Panc1 (cell line): ENCODE results near the gene PTGES. TPM values are rescaled to one million over a fixed set of nuclear protein-coding genes. Genes with fewer than 3 reads are reported as not detected.

Experiments
- ATAC-seq: fragments of 200-7000 bp; cut with Tn5 transposase; 2 replicates; pipeline ENCODE4 v1.9.1; 2020; ENCODE audit warnings: mild to moderate bottlenecking, moderate library complexity
- BruUV-seq: library from RNA; stranded (reverse); fragments of 400-500 nt; replicated peaks from 2 replicates; lab custom pipeline; 2021; lab: Mats Ljungman, UMichigan
- CTCF ChIA-PET: fragments of 300-600 bp; sonication (Branson Sonifier 250); formaldehyde crosslinking; loops from one replicate; lab custom pipeline; 2022; ENCODE audit warnings: antibody characterized with exemption; lab: Charles Lee
- POLR2A ChIA-PET: fragments of 300-600 bp; sonication (Branson Sonifier 250); formaldehyde crosslinking; loops from one replicate; lab custom pipeline; 2022; ENCODE audit warnings: antibody characterized with exemption; lab: Charles Lee
- DNase-seq: peaks from one replicate; pipeline ENCODE4 v3.0.0-alpha.2; 2010; ENCODE audit warnings: low read depth, low spot score
- H3K27ac ChIP-seq: 2 replicates; pipeline ENCODE4 v1.5.1; 2011; ENCODE audit warnings: mild to moderate bottlenecking, low read length, inconsistent platforms
- H3K27me3 ChIP-seq: fragments of 200-500 bp; sonication (Bioruptor generic); 2 replicates; pipeline ENCODE4 v1.6.0; 2014; ENCODE audit warnings: low read length, inconsistent platforms; ENCODE audit not compliant: control insufficient read depth, insufficient read depth
- H3K36me3 ChIP-seq: fragments of 200-500 bp; sonication (Bioruptor generic); 2 replicates; pipeline ENCODE4 v1.5.1; 2014; ENCODE audit warnings: inconsistent platforms, mild to moderate bottlenecking, low read length, moderate library complexity; ENCODE audit not compliant: control insufficient read depth, insufficient read depth
- H3K4me1 ChIP-seq: 2 replicates; pipeline ENCODE4 v1.5.1; 2011; ENCODE audit warnings: inconsistent platforms, mild to moderate bottlenecking, low read length, moderate library complexity; ENCODE audit not compliant: control insufficient read depth, insufficient read depth
- H3K4me3 ChIP-seq, 2 experiments: 2 replicates each; pipeline ENCODE4 v1.5.1; 2011 to 2012; ENCODE audit warnings: low read depth in 2 of 2, low read length in 2 of 2, mild to moderate bottlenecking in 2 of 2, inconsistent platforms in 1 of 2, moderate library complexity in 1 of 2
- H3K9me3 ChIP-seq: fragments of 200-500 bp; sonication (Bioruptor generic); 2 replicates; pipeline ENCODE4 v1.5.1; 2014; ENCODE audit warnings: low read depth, mild to moderate bottlenecking, inconsistent platforms, low read length, moderate library complexity; ENCODE audit not compliant: control insufficient read depth, insufficient read depth
- CTCF ChIP-seq: fragments of 450-650 bp; IDR thresholded peaks from 2 replicates; pipeline ENCODE4 v1.5.1; 2017; ENCODE audit warnings: mild to moderate bottlenecking
- POLR2AphosphoS5 ChIP-seq: IDR thresholded peaks from 2 replicates; pipeline ENCODE4 v1.6.1; 2012; ENCODE audit warnings: mild to moderate bottlenecking, low read depth, low read length, moderate library complexity
- REST ChIP-seq, 2 experiments: IDR thresholded peaks; 2 replicates each; pipeline ENCODE4 v1.6.1; 2011 to 2012; ENCODE audit warnings: low read depth in 2 of 2, control low read depth in 1 of 2, low read length in 1 of 2, mild to moderate bottlenecking in 1 of 2, moderate library complexity in 1 of 2; ENCODE audit not compliant: insufficient read depth in 1 of 2
- SIN3A ChIP-seq: IDR thresholded peaks from 2 replicates; pipeline ENCODE4 v1.6.1; 2012; ENCODE audit warnings: low read depth, mild to moderate bottlenecking, low read length, moderate library complexity, borderline replicate concordance; ENCODE audit not compliant: insufficient read depth
- TCF7L2 ChIP-seq: IDR thresholded peaks from 2 replicates; pipeline ENCODE4 v1.6.1; 2011; ENCODE audit warnings: mild to moderate bottlenecking, low read depth, low read length, inconsistent platforms
- in situ Hi-C: cut with HindIII; loops from 2 replicates; pipeline ENCODE4 v1.10.0; 2016; ENCODE audit warnings: low sequenced_read_pairs, low pct_unique_long_range_greater_than_20kb
- intact Hi-C: fragments of 100-400 bp; cut with micrococcal nuclease; formaldehyde crosslinking; loops from one replicate; pipeline ENCODE4 v1.10.0; 2022; ENCODE audit not compliant: unreplicated experiment
- total RNA-seq: library from RNA; stranded (reverse); gene quantifications from one replicate; pipeline ENCODE4 v1.2.1, GENCODE V29; 2021; ENCODE audit not compliant: unreplicated experiment

The PTGES gene
- total RNA-seq, 1 experiment from 2014 or later: 1.1 TPM

GRCh38 chr9:129722913-129723312, 29.9 kb downstream of the PTGES start:
- POLR2A ChIA-PET: no interaction called here
- CTCF ChIA-PET: no interaction called here
- intact Hi-C loops (no loop called here), in situ Hi-C loops (no loop called here)
- no peaks in the 10 kb centered on the region for H3K9me3 ChIP-seq
- H3K4me1 ChIP-seq: no peaks in the 10 kb centered on the region
- no peak for DNase-seq
- ATAC-seq: no peak
- no peaks in the 10 kb centered on the region for H3K27me3 ChIP-seq
- H3K36me3 ChIP-seq: no peaks in the 10 kb centered on the region
- no peak overlapping the region for H3K27ac ChIP-seq
- no TSS peak for BruUV-seq
- TF ChIP-seq POLR2AphosphoS5 (no peak), SIN3A (no peak), REST (IDR thresholded peaks at IDR 0.05; ENCODE audit: insufficient read depth in 1 of 2, low read depth in 2 of 2, low read length in 1 of 2) (no peak), TCF7L2 (no peak), CTCF (no peak)
- no peak overlapping the region for H3K4me3 ChIP-seq

- Histone ChIP-seq H3K4me1 (no peaks in the 10 kb centered on the region), H3K27ac (no peak overlapping the region), H3K9me3 (no peaks in the 10 kb centered on the region), H3K36me3 (no peaks in the 10 kb centered on the region), H3K4me3 (no peak overlapping the region), H3K27me3 (no peaks in the 10 kb centered on the region)
- peak; percentile 27; the same call in 1 of the 2 replicates for TF ChIP-seq CTCF
- no peak for TF ChIP-seq SIN3A
- no peak for TF ChIP-seq TCF7L2
- TF ChIP-seq REST (IDR thresholded peaks at IDR 0.05; ENCODE audit: insufficient read depth in 1 of 2, low read depth in 2 of 2, low read length in 1 of 2): no peak
- TF ChIP-seq POLR2AphosphoS5: no peak
- intact Hi-C loops: no loop called here
- DNase-seq (no peak), ATAC-seq (no peak)
- no TSS peak for BruUV-seq
- ChIA-PET CTCF (interaction anchor here (0.6 kb wide), 1 partner anchor 43 kb away, joined by 6 read pairs; no protein-coding TSS in a partner anchor), POLR2A (no interaction called here)
- in situ Hi-C loops: no loop called here
These were observed 31.8 kb downstream of the PTGES start for GRCh38 chr9:129720865-129721545.
